Osteocyte (in vitro differentiated cells): ENCODE results near the gene SLC25A22. TPM values are rescaled to one million over a fixed set of nuclear protein-coding genes. Genes with fewer than 3 reads are reported as not detected.

ENCODE experiments used
- DNase-seq: peaks from one replicate; pipeline ENCODE4 v3.0.0; 2021; ENCODE audit warnings: mixed read lengths; ENCODE audit not compliant: unreplicated experiment; ENCODE audit errors: extremely low spot score
- H3K27ac Mint-ChIP-seq: one replicate; pipeline ENCODE4 v1.8.0; 2021; ENCODE audit warnings: mild to moderate bottlenecking, mixed read lengths; ENCODE audit not compliant: unreplicated experiment
- H3K27me3 Mint-ChIP-seq: one replicate; pipeline ENCODE4 v1.8.0; 2021; ENCODE audit warnings: mixed read lengths; ENCODE audit not compliant: unreplicated experiment
- H3K36me3 Mint-ChIP-seq: one replicate; pipeline ENCODE4 v1.8.0; 2021; ENCODE audit warnings: mixed read lengths; ENCODE audit not compliant: unreplicated experiment
- H3K4me1 Mint-ChIP-seq: one replicate; pipeline ENCODE4 v1.8.0; 2021; ENCODE audit warnings: mixed read lengths; ENCODE audit not compliant: unreplicated experiment
- H3K4me3 Mint-ChIP-seq: one replicate; pipeline ENCODE4 v1.8.0; 2021; ENCODE audit warnings: mild to moderate bottlenecking, moderate library complexity, mixed read lengths; ENCODE audit not compliant: unreplicated experiment
- H3K9me3 Mint-ChIP-seq: one replicate; pipeline ENCODE4 v1.8.0; 2021; ENCODE audit warnings: mixed read lengths; ENCODE audit not compliant: unreplicated experiment
- total RNA-seq: library from RNA; stranded (reverse); gene quantifications from 2 replicates; pipeline ENCODE4 v1.2.1, GENCODE V29; 2021
- TF ChIP-seq, protein P1 (sequence below): fragments of 200-600 bp; sonication (generic); IDR thresholded peaks from 2 replicates; pipeline ENCODE4 v1.5.0; 2021; ENCODE audit warnings: antibody characterized with exemption, mild to moderate bottlenecking, moderate library complexity

The SLC25A22 gene
- total RNA-seq, 1 donor from 2014 or later: 19.7 TPM

DNA sequence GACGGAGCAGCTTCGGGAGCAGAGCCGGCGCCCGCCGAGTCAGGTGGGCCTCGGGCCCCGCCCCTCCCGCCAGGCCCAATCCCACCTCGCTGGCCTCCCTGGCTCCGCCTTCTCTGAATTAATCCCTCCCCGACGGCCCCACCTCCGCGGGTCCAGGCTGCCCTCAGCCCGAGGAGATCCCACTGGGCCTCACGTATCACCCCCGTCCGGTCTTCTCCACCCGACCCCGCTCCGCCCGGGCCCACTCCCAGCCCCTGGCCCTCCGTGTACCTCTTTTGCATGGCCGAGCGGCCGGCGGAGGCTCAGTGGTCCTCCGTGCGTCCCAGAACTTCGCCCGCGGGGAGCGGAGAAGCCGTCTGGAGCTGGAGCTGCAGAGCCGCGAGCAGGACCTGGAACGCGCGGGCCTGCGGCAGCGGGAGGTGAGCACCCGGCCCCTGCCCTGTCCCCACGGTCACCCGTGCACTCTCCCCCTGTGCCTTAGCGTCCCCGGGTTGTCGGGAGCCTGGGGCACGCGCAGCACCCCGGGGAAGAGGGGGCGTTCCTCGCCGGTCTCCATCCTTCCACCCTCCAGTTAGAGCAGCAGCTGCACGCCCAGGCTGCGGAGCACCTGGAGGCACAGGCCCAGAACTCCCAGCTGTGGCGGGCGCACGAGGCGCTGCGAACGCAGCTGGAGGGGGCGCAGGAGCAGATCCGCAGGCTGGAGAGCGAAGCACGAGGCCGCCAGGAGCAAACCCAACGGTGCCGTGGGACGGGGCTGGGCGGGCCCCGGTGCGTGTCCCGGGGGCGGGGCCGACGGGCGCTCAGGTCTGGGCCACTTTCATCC lies 32.4 kb upstream of the SLC25A22 start:
- Mint-ChIP-seq H3K36me3 (no peaks in the 10 kb centered on the region), H3K9me3 (no peaks in the 10 kb centered on the region), H3K4me1 (peaks cover 67% of the 10 kb centered on the region), H3K4me3 (peak overlapping the region; percentile 58), H3K27ac (no peak overlapping the region), H3K27me3 (no peaks in the 10 kb centered on the region)
- DNase-seq: no peak
- TF ChIP-seq, protein P1, sequence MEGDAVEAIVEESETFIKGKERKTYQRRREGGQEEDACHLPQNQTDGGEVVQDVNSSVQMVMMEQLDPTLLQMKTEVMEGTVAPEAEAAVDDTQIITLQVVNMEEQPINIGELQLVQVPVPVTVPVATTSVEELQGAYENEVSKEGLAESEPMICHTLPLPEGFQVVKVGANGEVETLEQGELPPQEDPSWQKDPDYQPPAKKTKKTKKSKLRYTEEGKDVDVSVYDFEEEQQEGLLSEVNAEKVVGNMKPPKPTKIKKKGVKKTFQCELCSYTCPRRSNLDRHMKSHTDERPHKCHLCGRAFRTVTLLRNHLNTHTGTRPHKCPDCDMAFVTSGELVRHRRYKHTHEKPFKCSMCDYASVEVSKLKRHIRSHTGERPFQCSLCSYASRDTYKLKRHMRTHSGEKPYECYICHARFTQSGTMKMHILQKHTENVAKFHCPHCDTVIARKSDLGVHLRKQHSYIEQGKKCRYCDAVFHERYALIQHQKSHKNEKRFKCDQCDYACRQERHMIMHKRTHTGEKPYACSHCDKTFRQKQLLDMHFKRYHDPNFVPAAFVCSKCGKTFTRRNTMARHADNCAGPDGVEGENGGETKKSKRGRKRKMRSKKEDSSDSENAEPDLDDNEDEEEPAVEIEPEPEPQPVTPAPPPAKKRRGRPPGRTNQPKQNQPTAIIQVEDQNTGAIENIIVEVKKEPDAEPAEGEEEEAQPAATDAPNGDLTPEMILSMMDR: no peak

- Mint-ChIP-seq H3K27me3 (no peaks in the 10 kb centered on the region), H3K4me1 (peaks cover 62% of the 10 kb centered on the region), H3K36me3 (peaks cover 5% of the 10 kb centered on the region), H3K27ac (peak overlapping the region; percentile 54), H3K9me3 (no peaks in the 10 kb centered on the region), H3K4me3 (peak overlapping the region; percentile 58)
- no peak for DNase-seq
- TF ChIP-seq, protein P1: no peak
These were observed 31.8 kb upstream of the SLC25A22 start for GRCh38 chr11:829847-830294.

- TF ChIP-seq, protein P1: no peak
- DNase-seq: no peak
- H3K36me3 Mint-ChIP-seq: peaks cover 7% of the 10 kb centered on the region
- H3K4me3 Mint-ChIP-seq: peak overlapping the region; percentile 58
- no peaks in the 10 kb centered on the region for H3K27me3 Mint-ChIP-seq
- H3K27ac Mint-ChIP-seq: peak overlapping the region; percentile 54
- no peaks in the 10 kb centered on the region for H3K9me3 Mint-ChIP-seq
- peaks cover 56% of the 10 kb centered on the region for H3K4me1 Mint-ChIP-seq
These were observed 31.2 kb upstream of the SLC25A22 start for GRCh38 chr11:829176-829846.

DNA sequence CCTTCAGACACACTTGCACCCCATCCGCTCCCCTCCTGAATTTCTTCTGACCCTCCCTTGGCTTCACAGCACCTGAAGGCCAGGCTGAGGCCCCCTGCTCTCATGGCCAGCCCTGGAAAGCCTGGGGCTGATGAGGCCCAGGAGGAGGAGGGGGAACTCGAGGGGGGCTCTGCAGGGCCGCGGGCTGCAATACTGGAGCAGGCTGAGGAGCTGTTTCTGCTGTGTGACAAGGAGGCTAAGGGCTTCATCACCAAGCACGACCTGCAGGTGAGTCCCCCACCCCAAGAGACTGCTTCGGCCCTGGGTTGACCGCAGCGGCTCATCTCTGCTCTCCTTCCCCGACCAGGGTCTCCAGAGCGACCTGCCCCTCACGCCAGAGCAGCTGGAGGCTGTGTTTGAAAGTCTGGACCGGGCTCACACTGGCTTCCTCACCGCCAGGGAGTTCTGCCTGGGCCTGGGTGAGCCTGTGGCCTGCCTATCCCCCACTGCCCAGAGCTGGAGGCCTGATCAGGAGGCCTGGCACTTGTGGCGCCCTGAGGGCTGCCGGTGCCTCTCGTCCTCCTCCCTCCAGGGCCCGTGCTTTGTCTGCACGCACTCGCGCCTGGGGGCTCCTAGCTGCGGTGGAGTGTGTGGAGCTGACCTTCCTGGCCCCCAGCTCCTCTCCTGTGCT lies 30.6 kb upstream of the SLC25A22 start:
- Mint-ChIP-seq H3K27me3 (no peaks in the 10 kb centered on the region), H3K27ac (peak overlapping the region; percentile 54), H3K9me3 (no peaks in the 10 kb centered on the region), H3K36me3 (peaks cover 7% of the 10 kb centered on the region), H3K4me3 (no peak overlapping the region), H3K4me1 (peaks cover 49% of the 10 kb centered on the region)
- no peak for DNase-seq
- TF ChIP-seq, protein P1: no peak

GRCh38 chr11:827897-828192 lies 29.8 kb upstream of the SLC25A22 start, which contains the start of gene CRACR2B:
CRACR2B (plus strand) TSS chr11:827919; CDS start chr11:828608, 689 bp downstream.
- Mint-ChIP-seq H3K27ac (peak within 1 kb of the TSS; percentile 54), H3K27me3 (no peaks in the 10 kb centered on the region), H3K4me3 (peak within 1 kb of the TSS; percentile 40), H3K4me1 (peaks cover 49% of the 10 kb centered on the region), H3K36me3 (peaks cover 7% of the 10 kb centered on the region), H3K9me3 (no peaks in the 10 kb centered on the region)
- TF ChIP-seq, protein P1: no peak
- no peak for DNase-seq
